GM19023 (cell line): ENCODE results near the gene ISG20.
"Not testable (repeated sequence)": the region's sequence is repeated elsewhere in the genome, so short reads cannot be mapped to it uniquely, and the experiment has no call there.

Experiments
- ATAC-seq: cut with Tn5 transposase; IDR thresholded peaks from one replicate; pipeline ENCODE4 v1.9.1; 2021; ENCODE audit warnings: mild to moderate bottlenecking, moderate library complexity; ENCODE audit not compliant: unreplicated experiment

Gene ISG20

GRCh38 chr15:88635318-88635717 is 3.5 kb upstream of the ISG20 start:
- ATAC-seq, result no peak

GRCh38 chr15:88636050-88636449 is 2.8 kb upstream of the ISG20 start:
- no peak for ATAC-seq

- no peak for ATAC-seq
These were observed 2.2 kb upstream of the ISG20 start for GRCh38 chr15:88636654-88637053.

GRCh38 chr15:88637436-88637835 is 1.4 kb upstream of the ISG20 start:
- ATAC-seq, result no peak

GRCh38 chr15:88637841-88638625 is 783 bp upstream of the ISG20 start:
- no peak for ATAC-seq

- ATAC-seq, result no peak
These were observed 3.2 kb downstream of the ISG20 start for GRCh38 chr15:88641959-88642452.

- ATAC-seq, result not testable (repeated sequence)
These were observed 3.7 kb downstream of the ISG20 start for GRCh38 chr15:88642514-88642913.

- no peak for ATAC-seq
These were observed 5.9 kb downstream of the ISG20 start for GRCh38 chr15:88644741-88645140.

GRCh38 chr15:88645171-88646087 is 6.6 kb downstream of the ISG20 start:
- no peak for ATAC-seq

- no peak for ATAC-seq
These were observed 7.2 kb downstream of the ISG20 start for GRCh38 chr15:88646088-88646405.

GRCh38 chr15:88646951-88647350 is 8.1 kb downstream of the ISG20 start:
- no peak for ATAC-seq

GRCh38 chr15:88647351-88648105 is 8.7 kb downstream of the ISG20 start:
- ATAC-seq, result no peak

- no peak for ATAC-seq
These were observed 9.8 kb downstream of the ISG20 start for GRCh38 chr15:88648357-88649214.

- ATAC-seq, result peak; percentile 52
These were observed 10.5 kb downstream of the ISG20 start for GRCh38 chr15:88649286-88649733.

GRCh38 chr15:88649753-88650551 is 11.1 kb downstream of the ISG20 start:
- ATAC-seq, result no peak

GRCh38 chr15:88650556-88650955 is 11.7 kb downstream of the ISG20 start:
- no peak for ATAC-seq

- no peak for ATAC-seq
These were observed 12.4 kb downstream of the ISG20 start for GRCh38 chr15:88651136-88651732.

GRCh38 chr15:88651971-88652370 is 13.2 kb downstream of the ISG20 start:
- no peak for ATAC-seq
